Posterior vena cava (tissue), 2 donors: Measurements from ENCODE around the gene NRK. TPM values are rescaled to one million over a fixed set of nuclear protein-coding genes. Genes with fewer than 3 reads are reported as not detected.
A peak's percentile ranks its signal among the peaks of the same experiment; 100 is the strongest.
"Not testable (repeated sequence)": the region's sequence is repeated elsewhere in the genome, so short reads cannot be mapped to it uniquely, and the experiment has no call there.

Experiments
- DNase-seq: peaks from one replicate; pipeline ENCODE4 v3.0.0-alpha.2; 2020; ENCODE audit warnings: low spot score
- intact Hi-C, 2 donors: fragments of 100-400 bp; cut with DNase I; formaldehyde crosslinking; loops; one replicate each; pipeline versions ENCODE4 v1.14.1 to v1.14.2; 2022 to 2023
- long read RNA-seq, 2 donors: library from polyadenylated mRNA; unstranded; transcript quantifications; one replicate each; pipeline ENCODE4 v2.0.0, GENCODE V29; 2020 to 2021
- total RNA-seq, 2 donors: library from RNA; stranded (reverse); fragmentation: NEBNext Ultra II Directional; extraction: Animal tissue kit (Norgen Biotek cat#: 25700); gene quantifications; one replicate each; pipeline ENCODE4 v1.2.1, GENCODE V29; 2021
- donor health status: DM: yes; HTN: yes; CAD: no.
- donor health status: DM: yes; HTN: yes; CAD: no.

NRK gene, protein sequence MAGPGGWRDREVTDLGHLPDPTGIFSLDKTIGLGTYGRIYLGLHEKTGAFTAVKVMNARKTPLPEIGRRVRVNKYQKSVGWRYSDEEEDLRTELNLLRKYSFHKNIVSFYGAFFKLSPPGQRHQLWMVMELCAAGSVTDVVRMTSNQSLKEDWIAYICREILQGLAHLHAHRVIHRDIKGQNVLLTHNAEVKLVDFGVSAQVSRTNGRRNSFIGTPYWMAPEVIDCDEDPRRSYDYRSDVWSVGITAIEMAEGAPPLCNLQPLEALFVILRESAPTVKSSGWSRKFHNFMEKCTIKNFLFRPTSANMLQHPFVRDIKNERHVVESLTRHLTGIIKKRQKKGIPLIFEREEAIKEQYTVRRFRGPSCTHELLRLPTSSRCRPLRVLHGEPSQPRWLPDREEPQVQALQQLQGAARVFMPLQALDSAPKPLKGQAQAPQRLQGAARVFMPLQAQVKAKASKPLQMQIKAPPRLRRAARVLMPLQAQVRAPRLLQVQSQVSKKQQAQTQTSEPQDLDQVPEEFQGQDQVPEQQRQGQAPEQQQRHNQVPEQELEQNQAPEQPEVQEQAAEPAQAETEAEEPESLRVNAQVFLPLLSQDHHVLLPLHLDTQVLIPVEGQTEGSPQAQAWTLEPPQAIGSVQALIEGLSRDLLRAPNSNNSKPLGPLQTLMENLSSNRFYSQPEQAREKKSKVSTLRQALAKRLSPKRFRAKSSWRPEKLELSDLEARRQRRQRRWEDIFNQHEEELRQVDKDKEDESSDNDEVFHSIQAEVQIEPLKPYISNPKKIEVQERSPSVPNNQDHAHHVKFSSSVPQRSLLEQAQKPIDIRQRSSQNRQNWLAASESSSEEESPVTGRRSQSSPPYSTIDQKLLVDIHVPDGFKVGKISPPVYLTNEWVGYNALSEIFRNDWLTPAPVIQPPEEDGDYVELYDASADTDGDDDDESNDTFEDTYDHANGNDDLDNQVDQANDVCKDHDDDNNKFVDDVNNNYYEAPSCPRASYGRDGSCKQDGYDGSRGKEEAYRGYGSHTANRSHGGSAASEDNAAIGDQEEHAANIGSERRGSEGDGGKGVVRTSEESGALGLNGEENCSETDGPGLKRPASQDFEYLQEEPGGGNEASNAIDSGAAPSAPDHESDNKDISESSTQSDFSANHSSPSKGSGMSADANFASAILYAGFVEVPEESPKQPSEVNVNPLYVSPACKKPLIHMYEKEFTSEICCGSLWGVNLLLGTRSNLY (N-terminal part only)
- 1 to 10 TPM; 4.8 to 6.3 TPM for total RNA-seq
- long read RNA-seq, donor 1 = 0 reads
- long read RNA-seq, donor 2, partial matches to known transcripts = 0 of 2 reads
- long read RNA-seq, donor 2, other reads (novel, unspliced or antisense) = 2 of 2 reads

GRCh38 chrX:105822138-105823091, at the start of gene NRK:
Gene NRK, plus strand, starts transcription at chrX:105822539. Its CDS starts 307 bp downstream, at chrX:105822846.
- peak; percentile 79 for DNase-seq
- intact Hi-C loops = no loop called here

DNA sequence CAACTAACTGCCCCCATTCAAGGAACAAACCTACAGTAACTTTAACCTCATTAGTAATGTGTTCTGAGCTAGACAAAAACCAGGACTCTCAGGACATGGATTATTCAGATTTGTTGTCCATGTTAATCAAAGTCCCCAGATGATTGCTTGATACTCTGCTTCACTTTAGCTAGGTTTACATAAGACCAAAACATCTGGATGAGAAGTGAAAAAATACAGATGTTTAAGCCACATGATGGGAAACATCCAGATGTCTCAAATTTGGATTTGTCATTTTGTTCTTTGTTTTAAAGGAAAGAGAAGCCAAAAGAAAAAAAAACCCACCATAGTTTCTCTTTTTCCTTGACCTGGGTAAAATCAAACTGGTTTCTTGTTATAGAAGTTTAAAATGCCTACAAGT, 48.5 kb upstream of the NRK start:
- no peak for DNase-seq
- intact Hi-C loops = no loop called here

DNA sequence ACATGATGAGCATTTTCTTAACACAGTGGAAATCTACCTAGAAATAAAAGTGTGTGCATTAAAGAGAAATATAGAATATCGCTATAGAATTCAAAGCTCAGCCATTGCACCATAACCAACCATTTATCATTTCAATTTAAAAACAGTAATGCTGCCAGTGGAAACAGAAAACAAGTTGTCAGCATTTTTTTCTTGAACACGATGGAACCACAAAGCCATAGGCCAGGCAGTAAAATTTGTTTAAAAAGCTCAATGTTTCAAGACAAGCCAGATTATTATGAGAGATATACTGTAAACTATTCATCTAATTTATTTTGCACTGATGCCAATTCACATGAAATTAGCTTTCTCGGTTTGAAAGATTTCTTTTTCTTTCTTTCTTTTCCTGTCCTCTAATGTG, 46.7 kb upstream of the NRK start:
- DNase-seq = no peak

DNA sequence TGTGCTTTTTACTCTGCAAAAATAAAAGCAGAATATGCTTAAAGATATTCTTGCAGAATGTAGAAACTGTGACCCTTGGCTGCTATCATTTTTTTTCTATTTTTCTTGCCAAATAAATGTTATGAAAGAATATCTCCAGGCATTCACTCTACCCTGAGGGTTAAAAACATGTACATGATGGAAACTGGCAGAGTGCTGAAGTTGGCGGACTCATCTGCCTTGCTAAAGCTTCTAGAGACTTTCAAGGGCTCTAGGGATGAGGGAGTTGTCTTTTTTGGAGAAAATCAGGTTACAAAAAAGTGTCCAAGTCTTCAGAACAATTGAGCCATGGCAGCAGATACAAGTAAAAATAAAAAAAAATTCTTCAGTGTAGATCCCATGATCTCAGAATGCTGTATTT, 40.5 kb upstream of the NRK start:
- intact Hi-C loops = no loop called here
- DNase-seq = no peak

More for the DNA sequence above, 46.7 kb upstream of the NRK start:
- intact Hi-C loops = no loop called here

GRCh38 chrX:105796877-105797276, 25.5 kb upstream of the NRK start:
- intact Hi-C loops, DNase-seq: not testable (repeated sequence)

DNA sequence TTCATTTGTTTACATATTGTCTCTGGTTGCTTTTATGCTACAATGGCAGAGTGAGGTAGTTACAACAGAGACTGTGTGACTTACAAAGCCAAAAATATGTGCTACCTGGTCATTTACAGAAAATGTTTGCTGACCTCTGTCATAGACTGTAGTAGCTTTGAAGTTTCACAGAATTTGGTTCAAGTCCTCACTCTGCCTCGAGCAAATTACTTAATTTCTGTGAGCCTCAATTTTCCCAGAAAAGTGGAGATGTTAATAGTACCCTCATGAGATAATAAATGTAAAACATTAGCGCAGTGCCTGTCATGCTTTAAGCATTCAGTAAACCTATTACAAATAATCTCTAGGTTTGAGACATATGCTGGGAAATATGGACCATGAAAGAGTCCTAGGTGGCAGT, 18.4 kb upstream of the NRK start:
- intact Hi-C loops = no loop called here
- DNase-seq = no peak

- DNase-seq, intact Hi-C loops: not testable (repeated sequence)
Observed at GRCh38 chrX:105805655-105806054, 16.7 kb upstream of the NRK start.

DNA sequence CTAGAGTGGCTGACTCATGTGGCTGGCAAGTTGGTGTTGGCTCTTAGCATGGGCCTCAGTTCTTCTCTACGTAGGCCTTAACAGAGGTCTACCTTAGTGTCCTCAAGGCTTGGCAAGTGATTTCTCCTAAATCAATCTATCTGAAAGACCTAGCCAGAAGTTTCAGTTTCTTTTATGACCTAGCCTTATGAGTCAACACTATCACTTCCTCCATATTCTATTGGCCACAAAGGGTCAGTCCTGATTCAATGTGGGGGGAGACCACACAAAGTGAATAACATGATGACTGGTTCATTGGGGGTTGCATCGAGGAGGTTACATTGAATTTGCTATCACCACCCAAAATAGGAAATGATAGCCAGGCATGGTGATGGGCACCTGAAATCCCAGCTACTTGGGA, 5.8 kb upstream of the NRK start:
- intact Hi-C loops = no loop called here
- no peak for DNase-seq

DNA sequence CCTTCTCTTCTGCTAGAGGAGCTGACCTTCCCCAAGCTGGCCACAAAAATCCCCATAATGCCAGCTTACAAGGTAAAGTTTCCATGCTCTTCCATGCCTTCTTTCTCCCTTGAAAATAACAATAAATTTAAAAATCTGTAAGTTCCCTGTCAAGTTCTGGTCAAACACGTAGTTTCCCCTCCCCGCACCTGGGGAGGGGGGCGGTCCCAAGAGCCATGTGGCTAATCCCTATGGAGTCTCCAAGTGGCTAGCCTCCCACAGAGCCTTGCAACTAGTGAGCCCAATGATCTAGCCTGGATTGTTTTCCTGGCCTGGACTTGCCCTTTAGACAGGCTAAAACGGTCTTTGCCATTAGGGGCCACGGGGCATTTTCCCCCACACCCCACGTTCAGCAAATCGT, 2.1 kb upstream of the NRK start:
- intact Hi-C loops = no loop called here
- no peak for DNase-seq

- DNase-seq = peak; percentile 51
- intact Hi-C loops = no loop called here
Observed at GRCh38 chrX:105821471-105822121, 743 bp upstream of the NRK start.

- DNase-seq = no peak
Observed at GRCh38 chrX:105823092-105823455, 735 bp downstream of the NRK start.

GRCh38 chrX:105829011-105829410, 6.7 kb downstream of the NRK start:
- intact Hi-C loops = no loop called here
- DNase-seq = no peak

More at GRCh38 chrX:105823092-105823455, 735 bp downstream of the NRK start:
- intact Hi-C loops = no loop called here

GRCh38 chrX:105837232-105837631, 14.9 kb downstream of the NRK start:
- peak; percentile 78 for DNase-seq
- intact Hi-C loops = no loop called here

- intact Hi-C loops = no loop called here
Observed at GRCh38 chrX:105845631-105846030, 23.3 kb downstream of the NRK start.

DNA sequence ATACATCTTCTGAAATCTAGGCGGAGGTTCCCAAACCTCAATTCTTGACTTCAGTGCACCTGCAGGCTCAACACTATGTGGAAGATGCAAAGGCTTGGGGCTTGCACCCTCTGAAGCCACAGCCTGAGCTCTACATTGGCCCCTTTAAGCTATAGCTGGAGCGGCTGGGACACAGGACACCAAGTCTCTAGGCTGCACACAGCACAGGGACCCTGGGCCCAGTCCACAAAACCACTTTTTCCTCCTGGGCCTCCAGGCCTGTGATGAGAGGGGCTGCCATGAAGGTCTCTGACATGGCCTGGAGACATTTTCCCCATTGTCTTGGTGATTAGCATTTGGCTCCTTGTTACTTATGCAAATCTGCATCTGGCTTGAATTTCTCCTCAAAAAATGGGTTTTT, 27.8 kb downstream of the NRK start:
- DNase-seq, intact Hi-C loops: not testable (repeated sequence)

More at GRCh38 chrX:105845631-105846030, 23.3 kb downstream of the NRK start:
- no peak for DNase-seq

DNA sequence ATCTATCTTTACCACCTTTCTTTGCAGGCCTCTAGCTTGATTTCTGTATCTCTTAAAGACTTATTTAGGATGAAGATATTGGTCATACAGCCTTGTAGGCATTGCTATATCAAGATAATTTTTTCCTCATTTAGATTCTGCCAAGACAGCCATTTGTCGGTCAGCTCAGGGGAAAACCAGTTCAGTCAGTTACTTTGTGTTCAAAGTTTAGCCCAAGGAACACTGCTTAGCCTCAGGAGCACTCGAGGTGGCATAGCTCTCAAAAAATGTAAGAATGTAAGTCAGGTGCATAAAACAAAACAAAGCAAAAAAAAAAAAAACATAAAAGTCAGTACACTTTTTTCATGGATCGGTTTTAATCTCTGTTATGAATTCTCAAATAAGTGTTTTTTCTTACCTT, 43.4 kb downstream of the NRK start:
- intact Hi-C loops = no loop called here
- no peak for DNase-seq

- intact Hi-C loops = no loop called here
- no peak for DNase-seq
Observed at GRCh38 chrX:105869701-105870100, 47.4 kb downstream of the NRK start.

DNA sequence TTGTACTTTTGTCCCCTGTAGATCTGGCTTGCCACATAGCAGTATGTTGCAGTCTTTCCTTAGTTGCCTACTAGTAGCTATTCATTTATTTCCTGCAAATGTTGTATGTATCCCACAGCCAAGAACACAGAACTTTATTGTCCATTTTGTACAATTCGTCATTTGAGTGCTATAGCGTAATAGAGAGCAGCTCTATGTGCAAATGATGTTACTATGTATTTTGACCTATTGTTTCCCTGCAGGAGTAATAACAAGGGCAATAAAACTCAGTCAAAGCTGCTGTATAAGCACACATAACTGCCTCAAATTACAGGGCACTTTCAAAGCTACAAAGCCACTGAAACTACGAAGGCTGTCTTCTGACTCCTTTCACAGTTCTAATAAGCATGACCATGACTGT, 48.1 kb downstream of the NRK start:
- intact Hi-C loops = no loop called here
- no peak for DNase-seq
